Astrocyte (in vitro differentiated cells and primary cell): Measurements from ENCODE around the gene TEX55. TPM values are rescaled to one million over a fixed set of nuclear protein-coding genes. Genes with fewer than 3 reads are reported as not detected.

Experiments used
- DNase-seq: peaks from one replicate; pipeline ENCODE4 v3.0.0-alpha.2; 2010; ENCODE audit warnings: low read depth
- FAIRE-seq: peaks from 2 replicates; lab custom pipeline; 2011; peaks lifted over from hg19 to GRCh38; lab: Jason Lieb, UNC
- H2AFZ ChIP-seq: 2 replicates; pipeline ENCODE4 v1.6.0; 2012; ENCODE audit warnings: low read depth, low read length, inconsistent platforms
- H3K27ac ChIP-seq: 2 replicates; pipeline ENCODE4 v1.5.1; 2011; ENCODE audit warnings: low read depth, low read length, inconsistent platforms
- H3K27me3 ChIP-seq: 2 replicates; pipeline ENCODE4 v1.6.0; 2011; ENCODE audit warnings: low read length, inconsistent platforms; ENCODE audit not compliant: insufficient read depth
- H3K36me3 ChIP-seq: 2 replicates; pipeline ENCODE4 v1.5.1; 2011; ENCODE audit warnings: low read length, inconsistent platforms; ENCODE audit not compliant: insufficient read depth
- H3K4me1 ChIP-seq: 2 replicates; pipeline ENCODE4 v1.5.1; 2011; ENCODE audit warnings: low read length, inconsistent platforms; ENCODE audit not compliant: insufficient read depth
- H3K4me2 ChIP-seq: 2 replicates; pipeline ENCODE4 v1.6.0; 2012; ENCODE audit warnings: low read length, inconsistent platforms
- H3K4me3 ChIP-seq: 2 replicates; pipeline ENCODE4 v1.5.1; 2011; ENCODE audit warnings: low read depth, mild to moderate bottlenecking, low read length, inconsistent platforms; ENCODE audit not compliant: insufficient read depth
- H3K79me2 ChIP-seq: 2 replicates; pipeline ENCODE4 v1.6.0; 2012; ENCODE audit warnings: mild to moderate bottlenecking, low read length, inconsistent platforms; ENCODE audit not compliant: insufficient read depth
- H3K9ac ChIP-seq: 2 replicates; pipeline ENCODE4 v1.6.0; 2012; ENCODE audit warnings: mild to moderate bottlenecking, low read length, inconsistent platforms
- H3K9me3 ChIP-seq: 2 replicates; pipeline ENCODE4 v1.5.1; 2012; ENCODE audit warnings: low read depth, mild to moderate bottlenecking, low read length, inconsistent platforms; ENCODE audit not compliant: insufficient read depth
- H4K20me1 ChIP-seq: 2 replicates; pipeline ENCODE4 v1.6.0; 2012; ENCODE audit warnings: low read length, inconsistent platforms; ENCODE audit not compliant: insufficient read depth
- H3K27ac Mint-ChIP-seq: one replicate; pipeline ENCODE4 v1.8.0; 2021; ENCODE audit warnings: mild to moderate bottlenecking, mixed read lengths; ENCODE audit not compliant: unreplicated experiment
- H3K27me3 Mint-ChIP-seq: one replicate; pipeline ENCODE4 v1.8.0; 2021; ENCODE audit warnings: low read depth, mixed read lengths; ENCODE audit not compliant: unreplicated experiment
- H3K36me3 Mint-ChIP-seq: one replicate; pipeline ENCODE4 v1.8.0; 2021; ENCODE audit warnings: low read depth, mixed read lengths; ENCODE audit not compliant: unreplicated experiment
- H3K4me1 Mint-ChIP-seq: one replicate; pipeline ENCODE4 v1.8.0; 2021; ENCODE audit warnings: low read depth, mixed read lengths; ENCODE audit not compliant: unreplicated experiment
- H3K4me3 Mint-ChIP-seq: one replicate; pipeline ENCODE4 v1.8.0; 2021; ENCODE audit warnings: mild to moderate bottlenecking, moderate library complexity, mixed read lengths; ENCODE audit not compliant: unreplicated experiment
- H3K9me3 Mint-ChIP-seq: one replicate; pipeline ENCODE4 v1.8.0; 2021; ENCODE audit warnings: mild to moderate bottlenecking, mixed read lengths; ENCODE audit not compliant: unreplicated experiment
- EZH2 ChIP-seq: IDR thresholded peaks from 2 replicates; pipeline ENCODE4 v1.6.1; 2012; ENCODE audit warnings: mild to moderate bottlenecking, low read length, inconsistent platforms; ENCODE audit not compliant: insufficient read depth
- total RNA-seq: library from RNA; stranded (reverse); gene quantifications from 2 replicates; pipeline ENCODE4 v1.2.1, GENCODE V29; 2021
- TF ChIP-seq, protein P1 (sequence below): IDR thresholded peaks from 2 replicates; pipeline ENCODE4 v1.5.1; 2011; ENCODE audit warnings: low read depth, mild to moderate bottlenecking, inconsistent platforms, low read length, moderate library complexity; ENCODE audit not compliant: insufficient read depth

Gene TEX55
- total RNA-seq, 1 donor from 2014 or later, result not detected

DNA sequence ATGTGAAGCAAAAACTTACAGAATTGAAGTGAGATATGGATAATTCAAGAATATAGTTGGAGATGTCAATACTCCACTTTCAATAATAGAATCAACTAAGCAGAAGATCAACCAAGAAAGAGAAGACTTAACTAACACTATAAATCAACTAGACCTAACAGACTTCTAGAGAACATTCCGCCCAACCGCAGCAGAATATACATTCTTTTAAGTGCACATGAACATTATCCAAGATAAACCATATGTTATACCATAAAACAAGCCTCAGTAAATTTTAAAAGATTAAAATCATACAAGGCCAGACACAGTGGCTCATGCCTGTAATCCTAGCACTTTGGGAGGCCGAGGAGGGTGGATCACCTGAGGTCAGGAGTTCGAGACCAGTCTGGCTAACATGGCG, 5.5 kb upstream of the TEX55 start:
- no peaks in the 10 kb centered on the region for H3K4me1 ChIP-seq
- no peaks in the 10 kb centered on the region for H3K36me3 ChIP-seq
- H3K27ac ChIP-seq, result no peak overlapping the region
- no peak overlapping the region for H3K9ac ChIP-seq
- no peak overlapping the region for H3K4me3 Mint-ChIP-seq
- H3K27me3 Mint-ChIP-seq, result no peaks in the 10 kb centered on the region
- H3K36me3 Mint-ChIP-seq, result no peaks in the 10 kb centered on the region
- H4K20me1 ChIP-seq, result no peaks in the 10 kb centered on the region
- H2AFZ ChIP-seq, result no peak overlapping the region
- H3K4me3 ChIP-seq, result no peak overlapping the region
- DNase-seq (no peak), FAIRE-seq (no peak)
- H3K4me2 ChIP-seq, result no peak overlapping the region
- H3K27ac Mint-ChIP-seq, result no peak overlapping the region
- no peaks in the 10 kb centered on the region for H3K27me3 ChIP-seq
- H3K79me2 ChIP-seq, result no peaks in the 10 kb centered on the region
- H3K4me1 Mint-ChIP-seq, result no peaks in the 10 kb centered on the region
- no peaks in the 10 kb centered on the region for H3K9me3 ChIP-seq
- no peak for TF ChIP-seq EZH2
- TF ChIP-seq, protein P1, sequence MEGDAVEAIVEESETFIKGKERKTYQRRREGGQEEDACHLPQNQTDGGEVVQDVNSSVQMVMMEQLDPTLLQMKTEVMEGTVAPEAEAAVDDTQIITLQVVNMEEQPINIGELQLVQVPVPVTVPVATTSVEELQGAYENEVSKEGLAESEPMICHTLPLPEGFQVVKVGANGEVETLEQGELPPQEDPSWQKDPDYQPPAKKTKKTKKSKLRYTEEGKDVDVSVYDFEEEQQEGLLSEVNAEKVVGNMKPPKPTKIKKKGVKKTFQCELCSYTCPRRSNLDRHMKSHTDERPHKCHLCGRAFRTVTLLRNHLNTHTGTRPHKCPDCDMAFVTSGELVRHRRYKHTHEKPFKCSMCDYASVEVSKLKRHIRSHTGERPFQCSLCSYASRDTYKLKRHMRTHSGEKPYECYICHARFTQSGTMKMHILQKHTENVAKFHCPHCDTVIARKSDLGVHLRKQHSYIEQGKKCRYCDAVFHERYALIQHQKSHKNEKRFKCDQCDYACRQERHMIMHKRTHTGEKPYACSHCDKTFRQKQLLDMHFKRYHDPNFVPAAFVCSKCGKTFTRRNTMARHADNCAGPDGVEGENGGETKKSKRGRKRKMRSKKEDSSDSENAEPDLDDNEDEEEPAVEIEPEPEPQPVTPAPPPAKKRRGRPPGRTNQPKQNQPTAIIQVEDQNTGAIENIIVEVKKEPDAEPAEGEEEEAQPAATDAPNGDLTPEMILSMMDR, result no peak
- H3K9me3 Mint-ChIP-seq, result no peaks in the 10 kb centered on the region

DNA sequence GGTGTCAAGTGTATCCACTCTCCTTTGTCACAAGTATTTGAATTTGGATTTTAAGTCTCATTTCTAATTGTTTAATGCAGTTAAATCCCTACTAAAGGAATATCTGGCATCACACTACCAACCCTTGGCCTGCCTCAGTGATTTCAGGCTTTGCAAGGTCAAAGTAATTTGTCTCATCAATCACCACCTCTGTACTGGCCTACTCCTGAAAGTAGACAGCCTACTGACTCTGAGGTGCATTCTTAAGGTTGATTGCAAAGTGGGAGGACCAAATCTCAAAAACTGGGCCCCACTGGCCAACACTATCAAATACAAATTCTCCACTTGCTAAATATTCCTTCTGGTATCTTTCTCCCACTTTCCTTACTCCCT, 851 bp upstream of the TEX55 start:
- Mint-ChIP-seq H3K4me1 (peaks cover 6% of the 10 kb centered on the region), H3K36me3 (no peaks in the 10 kb centered on the region), H3K27ac (no peak overlapping the region), H3K9me3 (no peaks in the 10 kb centered on the region), H3K4me3 (no peak overlapping the region), H3K27me3 (no peaks in the 10 kb centered on the region)
- Histone ChIP-seq H3K27me3 (no peaks in the 10 kb centered on the region), H3K4me3 (no peak overlapping the region), H3K4me1 (no peaks in the 10 kb centered on the region), H3K79me2 (no peaks in the 10 kb centered on the region), H3K4me2 (no peak overlapping the region), H4K20me1 (no peaks in the 10 kb centered on the region), H2AFZ (no peak overlapping the region), H3K9ac (no peak overlapping the region), H3K27ac (no peak overlapping the region), H3K36me3 (no peaks in the 10 kb centered on the region), H3K9me3 (no peaks in the 10 kb centered on the region)
- TF ChIP-seq EZH2, result no peak
- TF ChIP-seq, protein P1, result no peak
- no peak for DNase-seq
- no peak for FAIRE-seq

DNA sequence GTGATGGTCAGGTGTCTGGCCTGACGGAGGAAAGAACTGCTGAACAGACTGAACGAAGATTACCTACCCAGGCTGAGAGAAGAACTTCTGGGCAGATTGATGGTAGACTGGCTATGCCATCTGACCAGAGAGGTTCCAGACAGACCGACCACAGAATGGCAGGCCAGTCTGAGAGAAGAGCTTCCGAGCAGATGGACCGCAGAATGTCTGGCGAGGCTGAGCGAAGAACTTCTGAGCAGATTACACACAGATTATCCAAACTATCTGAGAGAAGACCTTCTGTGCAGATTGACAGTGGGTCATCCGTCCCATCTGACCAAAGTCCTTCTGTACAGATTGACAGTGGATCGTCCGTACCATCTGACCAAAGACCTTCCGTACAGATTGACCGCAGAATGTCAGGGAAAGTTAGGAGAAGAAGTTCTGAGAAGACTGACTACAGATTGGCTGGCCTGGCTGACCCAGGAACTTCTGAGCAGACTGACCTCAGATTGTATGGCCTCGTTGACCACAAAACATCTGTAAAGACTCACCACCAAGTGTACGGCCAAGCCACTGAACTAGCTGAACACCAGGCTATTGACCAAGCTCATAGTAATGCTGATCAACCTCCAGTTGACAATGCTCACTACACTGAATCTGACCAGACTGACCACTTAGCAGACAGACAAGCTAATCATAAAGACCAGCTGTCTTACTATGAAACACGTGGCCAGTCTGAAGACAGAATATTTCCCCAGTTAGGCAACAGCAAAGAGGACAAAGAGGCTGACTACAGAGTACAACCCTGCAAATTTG, 812 bp downstream of the TEX55 start:
- H3K36me3 ChIP-seq, result no peaks in the 10 kb centered on the region
- no peaks in the 10 kb centered on the region for H4K20me1 ChIP-seq
- H3K4me3 ChIP-seq, result no peak overlapping the region
- no peaks in the 10 kb centered on the region for H3K27me3 Mint-ChIP-seq
- no peak for TF ChIP-seq EZH2
- TF ChIP-seq, protein P1, result no peak
- H3K9me3 Mint-ChIP-seq, result no peaks in the 10 kb centered on the region
- no peak overlapping the region for H3K9ac ChIP-seq
- H3K4me1 Mint-ChIP-seq, result peaks cover 6% of the 10 kb centered on the region
- no peak for DNase-seq
- no peak overlapping the region for H3K4me3 Mint-ChIP-seq
- no peaks in the 10 kb centered on the region for H3K4me1 ChIP-seq
- H3K9me3 ChIP-seq, result no peaks in the 10 kb centered on the region
- H3K4me2 ChIP-seq, result no peak overlapping the region
- H2AFZ ChIP-seq, result no peak overlapping the region
- H3K36me3 Mint-ChIP-seq, result no peaks in the 10 kb centered on the region
- H3K27ac ChIP-seq, result no peak overlapping the region
- FAIRE-seq, result no peak
- no peak overlapping the region for H3K27ac Mint-ChIP-seq
- H3K27me3 ChIP-seq, result no peaks in the 10 kb centered on the region
- H3K79me2 ChIP-seq, result no peaks in the 10 kb centered on the region
